IPS DF 4.7 (cell line): Measurements from ENCODE around the gene GXYLT2.

Experiments
- DNase-seq: peaks from one replicate; pipeline ENCODE4 v3.0.0-alpha.2; 2013; ENCODE audit warnings: low spot score; ENCODE audit errors: extremely low read depth

Gene GXYLT2

DNA sequence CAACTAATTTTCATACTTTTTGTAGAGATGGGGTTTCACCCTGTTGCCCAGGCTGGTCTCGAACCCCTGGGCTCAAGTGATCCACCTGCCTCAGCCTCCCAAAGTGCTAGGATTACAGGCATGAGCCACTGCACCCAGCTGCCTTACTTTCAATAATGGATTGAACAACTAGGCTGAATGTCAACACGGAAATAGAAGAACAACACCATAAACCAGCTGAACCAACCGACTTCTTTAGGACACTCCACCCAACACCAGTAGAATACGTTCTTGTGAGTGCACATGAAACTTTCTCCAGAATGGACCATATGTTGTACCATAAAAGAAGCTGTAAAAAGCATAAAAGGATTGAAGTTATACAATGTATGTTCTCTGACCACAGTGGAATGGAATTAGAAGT is 42.9 kb downstream of the GXYLT2 start:
- DNase-seq, result no peak

DNA sequence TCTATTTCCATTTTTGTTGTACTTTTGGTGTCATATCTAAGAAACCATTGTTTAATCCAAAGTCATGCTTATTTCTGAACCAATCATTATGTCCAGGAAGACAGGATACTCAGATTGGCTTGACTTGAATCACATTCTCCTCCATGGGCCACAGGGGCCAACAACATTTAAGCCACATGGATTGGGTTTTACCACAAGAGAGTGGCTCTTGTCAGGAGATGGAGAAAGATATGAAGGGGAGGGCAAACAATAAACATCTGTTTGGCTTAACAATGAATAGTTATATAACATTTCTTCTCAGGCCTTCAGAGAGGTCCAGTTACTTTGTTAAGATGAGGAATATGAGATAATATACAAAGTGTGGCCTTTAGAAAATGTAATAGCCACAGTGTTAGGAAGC is 44.6 kb downstream of the GXYLT2 start:
- DNase-seq, result no peak

DNA sequence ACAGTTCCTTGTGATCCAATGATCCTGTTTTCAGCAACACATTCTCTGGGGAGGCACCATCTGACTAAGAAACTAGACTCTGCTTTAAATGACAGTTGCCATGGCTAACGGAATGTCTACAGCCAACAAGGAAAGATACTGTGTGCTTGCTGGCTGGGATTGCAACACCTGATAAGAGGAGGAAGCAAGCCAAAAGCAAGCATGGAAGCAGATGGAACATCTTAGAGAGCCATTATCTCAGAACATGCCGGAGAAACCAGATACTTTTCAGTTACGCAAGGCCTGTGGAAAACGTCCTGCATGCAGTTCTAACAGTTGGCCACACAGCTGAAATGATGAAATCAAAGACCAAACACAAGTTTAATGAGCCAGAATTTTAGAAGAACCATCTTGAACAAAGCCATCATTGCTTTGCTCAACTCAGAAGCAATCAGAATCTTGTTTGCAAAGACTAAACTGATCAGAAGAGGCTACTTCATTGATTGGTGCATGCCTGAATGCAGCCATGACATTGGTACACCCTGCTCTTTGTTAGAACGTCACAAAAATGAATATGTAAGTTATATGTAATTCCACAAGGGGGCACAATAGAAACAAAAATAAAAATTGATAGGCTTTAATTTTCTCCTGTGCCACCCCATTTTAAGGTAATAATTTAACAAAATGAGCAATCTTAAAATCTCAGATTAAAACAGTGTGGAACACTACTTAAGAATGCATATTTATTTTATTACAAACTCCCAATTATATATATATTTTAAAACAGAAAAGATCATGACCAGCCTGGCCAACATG is 50.8 kb downstream of the GXYLT2 start:
- DNase-seq, result peak; percentile 16

DNA sequence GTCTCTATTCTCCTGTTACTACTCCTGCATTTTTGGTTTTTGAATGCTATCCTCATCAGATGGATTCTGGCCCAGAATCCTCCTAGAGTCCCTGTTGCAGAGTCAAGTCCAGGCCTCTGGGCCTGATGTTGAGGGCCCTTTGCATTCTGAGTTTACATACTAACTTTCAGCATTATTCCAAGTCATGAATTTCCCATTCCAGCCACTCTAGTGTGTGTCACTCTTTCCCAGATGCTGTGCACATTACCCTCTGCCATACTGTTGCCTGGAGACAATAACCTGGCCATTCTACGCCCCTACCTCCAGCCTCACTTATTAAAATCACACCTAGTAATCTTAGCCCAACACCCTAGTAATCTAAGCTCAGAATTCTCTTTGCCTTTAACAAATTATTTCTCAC is 53.4 kb downstream of the GXYLT2 start:
- no peak for DNase-seq

DNA sequence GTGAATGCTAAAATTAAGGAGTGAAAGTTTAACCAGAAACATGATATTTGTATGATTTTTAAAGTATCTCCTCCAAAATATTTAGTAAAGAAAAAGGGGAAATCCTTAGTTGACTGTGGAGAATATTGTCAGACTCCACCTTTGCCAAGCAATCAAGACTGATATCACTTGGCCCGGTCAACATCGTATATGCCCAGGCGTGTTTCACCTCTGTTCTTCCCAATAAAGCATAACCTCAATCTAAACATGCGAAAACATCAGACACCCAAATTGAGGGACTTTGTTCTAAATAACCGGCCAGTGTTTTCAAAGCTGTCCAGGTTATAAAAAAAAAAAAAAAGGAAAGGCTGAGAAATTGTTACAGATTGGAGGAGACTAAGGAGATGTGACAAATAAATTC is 54.6 kb downstream of the GXYLT2 start:
- no peak for DNase-seq

DNA sequence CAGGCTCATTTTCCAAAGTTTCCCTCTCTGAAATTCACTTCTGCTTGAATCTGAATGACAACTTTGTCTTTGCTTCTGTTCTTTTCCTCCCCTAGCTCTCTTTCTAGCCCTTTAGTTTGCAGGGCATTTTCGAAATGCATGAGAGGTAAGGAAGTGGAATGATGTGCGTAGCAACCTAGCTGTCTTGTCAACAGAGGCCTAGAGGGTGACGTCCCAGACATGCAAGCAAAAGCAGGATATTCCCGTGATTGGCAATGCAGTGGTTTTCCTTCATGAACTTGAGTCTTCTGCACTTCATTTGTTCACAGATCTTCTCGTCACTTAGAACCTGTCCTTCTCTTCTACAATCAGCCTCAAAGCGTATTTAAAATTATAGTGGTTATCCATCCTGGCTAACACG is 56.9 kb downstream of the GXYLT2 start:
- DNase-seq, result no peak

DNA sequence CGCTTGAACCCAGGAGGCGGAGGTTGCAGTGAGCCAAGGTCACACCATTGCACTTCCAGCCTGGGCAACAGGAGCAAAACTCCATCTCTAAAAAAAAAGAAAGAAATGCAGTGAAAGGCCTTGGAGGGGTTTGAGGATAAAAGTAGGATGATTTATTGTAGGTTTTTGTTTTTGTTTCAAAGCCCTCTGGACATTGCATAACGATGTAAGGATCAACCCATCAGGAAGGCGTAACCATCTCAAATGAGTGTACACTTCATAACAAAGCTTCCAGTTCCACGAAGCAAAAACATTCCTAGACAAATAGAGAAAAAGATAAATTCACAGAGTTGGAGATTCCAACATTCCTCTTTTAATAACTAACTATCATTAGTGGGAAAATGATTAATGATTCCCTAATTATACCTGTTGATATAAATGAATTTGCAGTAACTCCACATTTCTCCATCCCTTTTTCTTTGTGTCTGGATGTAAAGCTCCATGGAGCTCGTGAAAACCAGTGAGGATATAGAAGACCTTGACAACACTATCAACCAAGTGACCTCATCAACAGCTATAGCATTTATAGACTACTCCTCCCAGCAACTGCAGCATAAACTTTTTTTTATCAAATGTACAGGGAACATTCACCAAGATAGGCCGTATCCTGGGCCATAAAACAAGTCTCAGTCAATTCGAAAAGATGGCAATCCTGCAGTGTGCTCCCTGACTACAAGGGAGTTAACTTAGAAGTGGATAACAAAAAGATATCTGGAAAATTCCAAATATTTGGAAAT is 60.1 kb downstream of the GXYLT2 start:
- no peak for DNase-seq

DNA sequence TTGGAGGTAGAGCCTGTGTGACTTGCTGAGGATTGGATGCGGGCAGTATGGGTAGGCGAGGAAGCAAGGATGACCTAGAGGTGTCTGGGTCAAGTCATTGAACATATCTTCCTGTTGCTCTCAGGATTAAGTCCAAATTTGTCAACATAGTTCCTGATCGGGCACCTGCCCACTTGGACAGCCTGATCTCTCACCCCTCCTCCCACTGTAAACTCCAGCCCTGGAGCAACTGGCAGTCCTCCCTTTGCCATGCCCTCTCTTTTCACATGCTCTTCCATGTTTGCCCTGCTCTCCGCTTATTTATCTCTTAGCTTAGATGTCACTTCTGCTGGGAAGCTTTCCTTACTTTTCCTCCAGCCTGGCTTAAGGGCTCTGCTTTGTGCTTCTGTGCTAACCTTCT is 61.2 kb downstream of the GXYLT2 start:
- DNase-seq, result no peak

DNA sequence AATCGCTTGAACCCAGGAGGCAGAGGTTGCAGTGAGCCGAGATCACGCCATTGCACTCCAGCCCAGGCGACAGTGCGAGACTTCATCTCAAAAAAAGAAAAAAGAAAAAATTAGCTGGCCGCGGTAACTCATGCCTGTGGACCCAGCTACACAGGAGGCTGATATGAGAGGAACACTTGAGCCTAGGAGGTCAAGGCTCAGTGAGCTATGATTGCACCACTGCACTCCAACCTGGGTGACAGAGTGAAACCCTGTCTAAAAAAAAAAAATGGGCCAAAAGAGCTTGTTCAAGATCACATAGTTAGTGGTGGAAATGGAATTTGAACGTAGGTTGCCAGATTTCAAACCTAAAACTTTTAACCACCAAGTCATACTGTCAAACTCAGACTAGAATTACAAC is 62.5 kb downstream of the GXYLT2 start:
- DNase-seq, result no peak

DNA sequence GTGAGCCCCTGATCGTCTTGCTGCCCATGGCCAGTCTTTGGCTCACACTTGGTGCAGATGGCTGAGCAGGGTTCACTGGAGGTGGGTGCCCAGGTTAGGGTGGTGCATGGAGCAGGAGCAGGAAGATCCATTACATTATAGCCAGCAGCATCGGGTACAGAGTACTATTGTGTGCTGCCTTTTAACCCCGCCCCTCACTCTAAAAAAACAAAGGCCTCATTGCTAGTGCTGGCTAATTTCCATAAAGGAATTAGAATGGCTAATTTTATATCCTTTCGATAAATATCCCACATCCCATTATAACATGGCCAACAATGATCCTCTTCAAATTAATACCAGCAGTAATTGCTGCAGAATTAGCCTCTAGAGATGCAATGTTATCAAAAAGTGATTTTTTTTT is 63.0 kb downstream of the GXYLT2 start:
- DNase-seq, result no peak

DNA sequence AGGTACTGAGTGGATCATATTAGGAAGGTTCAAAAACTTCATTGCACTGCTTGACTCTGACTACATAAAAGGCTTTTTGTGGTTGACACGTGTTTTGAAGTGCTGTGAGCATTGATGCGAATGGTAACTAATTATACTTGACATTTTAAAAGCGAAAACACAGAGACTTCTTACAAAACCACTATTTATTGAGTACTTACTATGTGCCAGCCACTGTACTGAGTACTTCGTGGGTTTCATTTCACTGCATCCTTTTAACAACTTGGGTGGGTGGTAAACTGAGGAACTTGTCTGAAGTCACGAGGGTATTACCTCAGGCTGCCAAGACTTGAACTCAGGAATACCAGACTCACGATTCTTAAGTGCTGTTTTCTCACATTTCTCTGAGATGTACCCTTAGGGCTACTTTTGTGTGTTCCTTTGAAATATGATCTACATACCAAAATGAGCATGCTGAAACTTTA is 63.4 kb downstream of the GXYLT2 start:
- no peak for DNase-seq

DNA sequence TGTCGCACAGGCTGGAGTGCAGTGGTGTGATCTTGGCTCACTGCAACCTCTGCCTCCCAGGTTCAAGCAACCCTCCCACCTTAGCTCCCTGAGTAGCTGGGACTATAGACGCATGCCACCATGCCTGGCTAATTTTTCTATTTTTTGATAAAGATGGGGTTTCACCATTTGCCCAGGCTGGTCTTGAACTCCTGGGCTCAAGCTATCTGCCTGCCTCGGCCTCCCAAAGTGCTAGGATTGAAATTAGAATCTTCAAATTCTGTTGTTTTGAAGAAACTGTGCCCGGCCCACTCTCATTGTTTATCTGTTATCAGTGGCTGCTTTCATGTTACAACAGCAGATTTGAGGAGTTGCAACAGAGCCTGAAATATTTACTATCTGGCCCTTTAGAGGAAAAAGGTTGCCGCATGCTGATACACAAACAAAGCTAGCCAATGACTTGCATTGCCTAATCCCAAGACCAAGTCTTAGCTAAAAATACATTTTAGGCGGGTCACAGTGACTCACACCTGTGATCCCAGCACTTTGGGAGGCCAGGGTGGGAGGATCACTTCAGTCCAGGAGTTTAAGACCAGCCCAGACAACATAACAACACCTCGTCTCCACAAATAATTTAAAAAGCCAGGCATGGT is 65.6 kb downstream of the GXYLT2 start:
- no peak for DNase-seq

DNA sequence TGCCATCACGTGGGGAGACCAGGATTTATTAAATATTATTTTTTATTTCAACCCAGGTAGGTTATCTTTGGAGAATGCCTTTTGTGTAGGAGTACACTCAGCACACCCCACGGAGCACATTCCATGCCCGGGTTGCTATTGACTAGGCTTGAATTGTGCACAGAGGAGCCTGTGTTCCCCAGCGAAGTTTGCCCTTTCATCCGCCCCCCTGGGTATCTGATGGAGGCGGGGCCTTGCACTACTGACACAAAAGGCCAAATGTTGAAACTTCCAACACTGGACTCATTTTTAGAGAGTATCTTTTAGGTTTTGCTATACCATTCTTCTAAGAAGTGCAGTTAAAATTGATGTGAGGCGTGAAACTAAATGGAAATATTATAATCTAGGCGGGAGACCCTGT is 69.5 kb downstream of the GXYLT2 start:
- no peak for DNase-seq

DNA sequence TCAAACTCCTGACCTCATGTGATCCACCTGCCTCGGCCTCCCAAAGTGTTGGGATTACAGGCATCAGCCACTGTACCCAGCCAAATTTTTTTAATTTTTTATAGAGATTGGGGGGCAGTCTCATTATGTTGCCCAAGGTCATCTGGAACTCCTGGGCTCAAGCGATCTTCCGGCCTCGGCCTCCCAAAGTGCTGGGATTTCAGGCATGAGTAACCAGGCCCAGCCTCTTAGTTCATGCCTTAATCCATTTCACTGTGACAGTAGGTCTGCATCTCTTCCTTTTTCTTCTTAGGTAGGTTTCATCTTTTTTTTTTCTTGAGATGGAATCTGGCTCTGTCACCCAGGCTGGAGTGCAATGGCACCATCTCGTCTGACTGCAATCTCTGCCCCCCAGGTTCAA is 71.5 kb downstream of the GXYLT2 start:
- DNase-seq, result no peak

DNA sequence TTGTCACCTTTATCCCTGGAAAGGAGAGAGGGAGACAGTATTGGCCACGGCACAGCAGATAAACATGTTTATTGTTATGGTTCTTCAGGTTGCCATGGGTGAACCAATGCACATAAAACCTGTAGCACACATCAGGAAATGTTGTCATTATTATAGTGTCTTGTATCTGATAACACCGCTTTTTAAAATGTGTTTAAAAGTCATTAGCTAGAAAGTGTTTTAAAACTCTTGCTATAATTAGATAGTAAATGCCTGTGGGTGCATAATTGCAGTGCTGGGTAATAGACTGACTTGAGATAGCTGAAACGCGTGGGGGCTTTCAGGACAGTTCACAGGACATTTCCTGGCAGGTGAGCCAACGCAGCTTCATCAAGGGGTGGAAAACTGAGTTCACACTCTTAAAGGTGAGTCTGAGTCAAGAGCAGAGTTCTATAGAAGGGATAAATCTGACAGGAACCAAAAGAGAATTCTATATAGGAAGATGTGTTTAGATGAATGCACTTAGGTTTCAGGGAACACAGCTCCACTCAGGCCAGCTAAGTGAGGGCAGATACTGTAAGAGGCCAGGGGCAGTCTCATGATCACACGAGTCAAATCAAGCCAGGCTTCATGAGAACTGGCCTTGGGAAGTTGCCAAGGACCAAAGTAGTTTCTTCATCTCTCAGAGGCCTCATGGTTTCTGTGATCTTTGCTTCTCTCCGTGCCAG is 73.1 kb downstream of the GXYLT2 start:
- no peak for DNase-seq

DNA sequence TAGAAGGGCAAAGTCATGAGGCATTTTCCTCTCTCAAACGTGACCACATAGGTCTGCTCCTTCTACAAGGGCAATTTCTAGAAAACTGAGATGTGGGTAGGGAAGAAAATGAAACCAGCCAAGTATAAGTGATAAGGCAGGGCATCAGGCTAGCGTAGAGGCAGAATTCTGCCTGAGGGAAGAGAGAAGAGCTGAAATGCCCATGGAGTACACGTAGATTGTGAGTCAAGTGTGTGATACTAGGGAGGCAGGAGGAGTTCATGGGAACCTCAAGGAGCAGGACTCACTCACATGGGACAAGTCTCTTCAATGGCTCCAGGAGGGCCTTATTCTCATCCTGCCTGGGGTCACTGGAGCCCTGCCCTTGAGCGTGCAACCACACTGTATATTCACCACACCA is 73.9 kb downstream of the GXYLT2 start:
- no peak for DNase-seq

DNA sequence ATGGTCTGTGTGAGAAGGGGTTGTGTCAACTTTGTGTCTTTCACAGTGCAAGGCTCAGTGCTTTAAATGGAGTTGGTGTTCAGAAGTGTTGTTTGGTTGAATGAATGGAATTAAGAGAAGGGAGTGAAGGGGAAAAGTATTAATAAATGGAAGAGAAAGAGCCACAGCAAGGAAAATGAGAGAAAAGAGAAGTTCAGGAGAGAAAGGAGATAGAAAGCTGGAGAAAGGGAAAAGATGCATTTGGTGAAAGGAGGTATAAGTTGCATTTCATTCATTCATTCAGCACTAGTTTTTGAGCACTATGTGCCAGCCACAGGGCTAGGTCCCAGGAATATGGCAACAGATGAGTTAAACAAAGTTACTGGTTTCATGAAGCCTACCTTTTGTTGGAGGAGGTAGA is 74.5 kb downstream of the GXYLT2 start:
- no peak for DNase-seq

DNA sequence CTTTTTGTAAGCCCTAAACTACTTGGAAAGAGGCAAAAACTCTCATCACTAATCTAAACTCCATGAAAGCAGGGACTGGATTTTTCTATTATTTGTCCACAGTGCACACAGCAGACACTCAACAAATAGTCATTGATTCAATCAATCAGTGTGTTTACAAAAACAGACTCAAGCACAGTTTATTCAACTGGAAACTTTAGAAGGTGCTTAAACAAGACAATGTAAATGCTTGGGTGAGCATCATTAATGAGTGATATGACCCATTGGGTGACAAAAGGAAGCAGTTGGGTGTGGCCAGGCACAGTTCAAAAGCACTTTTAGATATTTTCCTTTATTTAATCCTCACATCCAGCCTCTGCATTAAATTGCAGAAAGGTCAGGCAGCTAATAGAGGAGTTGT is 76.8 kb downstream of the GXYLT2 start:
- DNase-seq, result no peak

DNA sequence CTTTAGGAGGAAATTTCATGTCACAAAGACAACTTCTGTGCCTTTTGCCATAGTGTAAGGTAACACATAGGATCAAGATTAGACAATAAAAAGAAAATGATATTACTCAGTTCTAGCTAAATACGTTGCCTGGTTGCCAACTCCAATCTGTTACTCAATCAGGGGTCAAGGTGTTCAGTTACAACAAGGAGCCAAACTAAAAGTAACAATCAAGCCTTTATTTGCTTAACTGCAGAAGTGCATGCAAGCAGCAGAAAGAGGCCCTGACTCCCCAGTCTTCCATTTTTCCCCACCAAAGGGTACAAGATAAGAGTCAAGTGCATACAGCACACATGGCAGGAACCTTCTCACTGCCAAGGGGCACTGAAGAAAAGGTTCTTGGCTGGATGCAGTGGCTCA is 80.4 kb downstream of the GXYLT2 start:
- DNase-seq, result no peak

DNA sequence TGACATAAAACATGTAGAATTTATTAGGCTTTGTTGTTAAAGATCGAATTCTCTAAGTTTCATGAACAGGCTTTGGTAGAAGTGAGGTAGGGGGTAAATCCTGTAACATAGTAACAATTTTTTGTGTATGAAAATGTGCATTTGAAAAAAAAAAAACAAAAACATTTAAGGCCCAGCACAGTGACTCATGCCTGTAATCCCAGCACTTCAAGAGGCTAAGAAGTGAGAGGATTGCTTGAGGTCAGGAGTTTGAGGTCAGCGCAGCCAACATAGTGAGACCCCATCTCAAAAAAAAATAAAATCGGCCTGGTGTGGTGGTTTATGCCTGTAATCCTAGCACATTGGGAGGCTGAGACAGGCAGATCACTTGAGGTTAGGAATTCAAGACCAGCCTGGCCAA is 81.9 kb downstream of the GXYLT2 start:
- DNase-seq, result no peak

DNA sequence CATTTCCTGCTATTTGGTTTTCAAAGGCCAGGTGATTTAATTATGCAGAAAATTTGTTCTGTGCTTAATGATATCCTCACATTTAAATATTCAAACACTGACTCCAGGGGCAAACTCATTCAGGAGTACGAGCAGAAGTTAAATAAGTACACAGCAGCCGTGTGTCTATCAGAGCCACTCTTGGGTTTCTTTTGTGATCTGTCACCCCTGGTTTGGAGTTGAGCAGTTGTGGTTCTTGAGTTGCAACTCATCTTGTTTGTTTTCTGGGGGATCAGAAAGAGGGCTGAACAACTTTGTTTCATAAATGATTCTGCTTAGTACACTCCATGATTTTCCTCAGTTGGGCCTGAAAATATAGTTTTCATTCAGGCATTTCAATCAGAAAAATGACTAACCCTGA is 83.1 kb downstream of the GXYLT2 start:
- no peak for DNase-seq

DNA sequence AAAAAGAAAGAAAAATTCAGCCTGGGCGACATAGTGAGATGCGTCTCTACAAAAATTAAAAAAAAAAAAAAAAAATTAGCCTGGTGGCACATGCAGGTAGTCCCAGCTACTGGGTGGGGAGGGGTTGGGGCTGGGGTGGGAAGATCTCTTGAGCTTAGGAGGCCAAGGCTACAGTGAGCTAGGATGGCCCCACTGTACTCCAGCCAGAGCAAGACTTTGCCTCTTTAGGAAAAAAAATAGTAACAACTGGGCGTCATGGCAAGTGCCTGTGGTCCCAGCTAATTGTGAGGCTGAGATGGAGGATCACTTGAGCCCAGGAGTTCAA is 84.8 kb downstream of the GXYLT2 start:
- DNase-seq, result no peak
